Neural cell (in vitro differentiated cells): ENCODE results near the gene ZYG11A. TPM values are rescaled to one million over a fixed set of nuclear protein-coding genes. Genes with fewer than 3 reads are reported as not detected.

ENCODE experiments used
- H2AFZ ChIP-seq: fragments of 200-600, 300-800 bp; sonication (generic), shearing (Covaris generic); 2 replicates; pipeline ENCODE4 v1.6.0; 2014; ENCODE audit warnings: low read depth, mild to moderate bottlenecking, antibody characterized with exemption, low read length, moderate library complexity
- H3F3A ChIP-seq: fragments of 200-600 bp; shearing (Covaris generic); 2 replicates; pipeline ENCODE4 v1.6.1; 2016; ENCODE audit warnings: mild to moderate bottlenecking, moderate library complexity, mixed read lengths, antibody characterized with exemption, low read length; ENCODE audit not compliant: insufficient read depth, poor library complexity, severe bottlenecking
- H3K27ac ChIP-seq: fragments of 200-600, 300-800 bp; sonication (generic), shearing (Covaris generic); 2 replicates; pipeline ENCODE4 v1.5.1; 2014; ENCODE audit warnings: mild to moderate bottlenecking, low read length, moderate library complexity
- H3K27me3 ChIP-seq: fragments of 300-800, 200-600 bp; sonication (generic), shearing (Covaris generic); 2 replicates; pipeline ENCODE4 v1.6.0; 2014; ENCODE audit warnings: mild to moderate bottlenecking, low read depth, low read length, moderate library complexity; ENCODE audit not compliant: insufficient read depth
- H3K36me3 ChIP-seq: fragments of 300-800, 200-600 bp; sonication (generic), shearing (Covaris generic); 2 replicates; pipeline ENCODE4 v1.5.1; 2014; ENCODE audit warnings: mild to moderate bottlenecking, antibody characterized with exemption, low read length, moderate library complexity; ENCODE audit not compliant: insufficient read depth
- H3K4me2 ChIP-seq: fragments of 300-800, 200-600 bp; sonication (generic), shearing (Covaris generic); 2 replicates; pipeline ENCODE4 v1.6.0; 2014; ENCODE audit warnings: mild to moderate bottlenecking, low read length
- H3K4me3 ChIP-seq: fragments of 300-800, 200-600 bp; sonication (generic), shearing (Covaris generic); 2 replicates; pipeline ENCODE4 v1.5.1; 2014; ENCODE audit warnings: mild to moderate bottlenecking, low read length, moderate library complexity
- H3K79me2 ChIP-seq: fragments of 200-600 bp; shearing (Covaris generic); replicated peaks from 2 replicates; pipeline ENCODE4 v1.6.0; 2014; ENCODE audit warnings: mild to moderate bottlenecking, low read length, moderate library complexity; ENCODE audit not compliant: insufficient read depth
- H3K9ac ChIP-seq: fragments of 300-800, 200-600 bp; sonication (generic), shearing (Covaris generic); 2 replicates; pipeline ENCODE4 v1.6.1; 2016; ENCODE audit warnings: mild to moderate bottlenecking, low read length, mixed read lengths
- H3K9me2 ChIP-seq: fragments of 200-600 bp; shearing (Covaris generic); 2 replicates; pipeline ENCODE4 v1.6.1; 2016; ENCODE audit warnings: mild to moderate bottlenecking, low read length, mixed read lengths; ENCODE audit not compliant: insufficient read depth
- H3K9me3 ChIP-seq: fragments of 200-600, 300-800 bp; sonication (generic), shearing (Covaris generic); 2 replicates; pipeline ENCODE4 v1.6.1; 2016; ENCODE audit warnings: mild to moderate bottlenecking, mixed run types, low read length, moderate library complexity, mixed read lengths
- H4K20me1 ChIP-seq: fragments of 200-600 bp; shearing (Covaris generic); 2 replicates; pipeline ENCODE4 v1.6.1; 2016; ENCODE audit warnings: mild to moderate bottlenecking, mixed run types; ENCODE audit not compliant: insufficient read depth
- CTCF ChIP-seq: fragments of 450-650 bp; IDR thresholded peaks from 2 replicates; pipeline ENCODE4 v1.5.1; 2014; ENCODE audit warnings: antibody characterized with exemption, mild to moderate bottlenecking, moderate library complexity; ENCODE audit not compliant: poor library complexity, severe bottlenecking
- EP300 ChIP-seq: fragments of 450-650 bp; conservative IDR thresholded peaks from 2 replicates; pipeline ENCODE4 v1.6.1; 2014; ENCODE audit warnings: antibody characterized with exemption, mild to moderate bottlenecking, moderate library complexity; ENCODE audit not compliant: poor library complexity, severe bottlenecking
- EZH2 ChIP-seq: fragments of 200-600, 300-800 bp; shearing (Covaris generic), sonication (generic); IDR thresholded peaks from 2 replicates; pipeline ENCODE4 v1.6.1; 2014; ENCODE audit warnings: antibody characterized with exemption, low read length, borderline replicate concordance, mild to moderate bottlenecking; ENCODE audit not compliant: insufficient read depth, poor library complexity, severe bottlenecking
- MXI1 ChIP-seq: fragments of 450-650 bp; conservative IDR thresholded peaks from 2 replicates; pipeline ENCODE4 v1.6.1; 2014; ENCODE audit warnings: antibody characterized with exemption, mild to moderate bottlenecking; ENCODE audit not compliant: poor library complexity, severe bottlenecking
- POLR2AphosphoS5 ChIP-seq: IDR thresholded peaks from 2 replicates; pipeline ENCODE4 v1.6.1; 2012
- RAD21 ChIP-seq: fragments of 450-650 bp; conservative IDR thresholded peaks from 2 replicates; pipeline ENCODE4 v1.6.1; 2014; ENCODE audit warnings: antibody characterized with exemption, mild to moderate bottlenecking, moderate library complexity
- REST ChIP-seq: IDR thresholded peaks from 2 replicates; pipeline ENCODE4 v1.6.1; 2012; ENCODE audit warnings: borderline replicate concordance
- SMC3 ChIP-seq: fragments of 450-650 bp; conservative IDR thresholded peaks from 2 replicates; pipeline ENCODE4 v1.6.1; 2014; ENCODE audit warnings: antibody characterized with exemption, mild to moderate bottlenecking, moderate library complexity; ENCODE audit not compliant: poor library complexity
- TAF1 ChIP-seq: IDR thresholded peaks from 2 replicates; pipeline ENCODE4 v1.6.1; 2012; ENCODE audit warnings: low read depth
- polyA plus RNA-seq: library from polyadenylated mRNA; depleted of rRNA; stranded (reverse); fragments of >200 nt; gene quantifications from 2 replicates; pipeline ENCODE4 v1.2.3, GENCODE V29; 2014

Gene ZYG11A
- polyA plus RNA-seq, 1 donor from 2014 or later, result 0.40 TPM

GRCh38 chr1:52927212-52928014 is 84.9 kb downstream of the ZYG11A start, which contains the start of gene SCP2:
SCP2 (plus strand) TSS chr1:52927276; CDS start chr1:52927397, 121 bp downstream.
- Histone ChIP-seq H3F3A (no peaks in the 10 kb centered on the region), H3K27ac (peak within 1 kb of the TSS; percentile 31), H3K9me2 (no peaks in the 10 kb centered on the region), H2AFZ (peak within 1 kb of the TSS; percentile 85), H3K79me2 (no peaks in the 10 kb centered on the region), H3K9me3 (peaks cover 5% of the 10 kb centered on the region), H3K9ac (peak within 1 kb of the TSS; percentile 71), H3K4me2 (peak within 1 kb of the TSS; percentile 68), H3K27me3 (peaks cover 32% of the 10 kb centered on the region), H3K36me3 (no peaks in the 10 kb centered on the region), H4K20me1 (no peaks in the 10 kb centered on the region), H3K4me3 (peak within 1 kb of the TSS; percentile 73)
- no peak for TF ChIP-seq RAD21
- peak; percentile 39 for TF ChIP-seq TAF1
- TF ChIP-seq EZH2, result no peak
- peak; percentile 65 for TF ChIP-seq POLR2AphosphoS5
- TF ChIP-seq CTCF, result no peak
- peak; percentile 71 for TF ChIP-seq REST
- peak; percentile 30 for TF ChIP-seq MXI1

- Histone ChIP-seq H3K4me3 (peak overlapping the region; percentile 73), H3K9me3 (no peaks in the 10 kb centered on the region), H3K9ac (peak overlapping the region; percentile 71), H3K4me2 (peak overlapping the region; percentile 49), H3K27me3 (peaks cover 26% of the 10 kb centered on the region), H3K36me3 (no peaks in the 10 kb centered on the region), H3K9me2 (no peaks in the 10 kb centered on the region), H3F3A (no peaks in the 10 kb centered on the region), H3K79me2 (no peaks in the 10 kb centered on the region), H2AFZ (peak overlapping the region; percentile 85), H4K20me1 (no peaks in the 10 kb centered on the region), H3K27ac (no peak overlapping the region)
- no peak for TF ChIP-seq CTCF
- TF ChIP-seq TAF1, result no peak
- TF ChIP-seq SMC3, result no peak
- no peak for TF ChIP-seq MXI1
- no peak for TF ChIP-seq RAD21
- no peak for TF ChIP-seq REST
- no peak for TF ChIP-seq POLR2AphosphoS5
- no peak for TF ChIP-seq EP300
- no peak for TF ChIP-seq EZH2
Observed at GRCh38 chr1:52928015-52928404, 85.5 kb downstream of the ZYG11A start.
